IMR-90 (cell line): Measurements from ENCODE around the gene ASB6. TPM values are rescaled to one million over a fixed set of nuclear protein-coding genes. Genes with fewer than 3 reads are reported as not detected.

Experiments
- ATAC-seq: fragments of 200-7000 bp; cut with Tn5 transposase; 2 replicates; pipeline ENCODE4 v1.9.1; 2020; ENCODE audit warnings: low read depth, mild to moderate bottlenecking, moderate library complexity
- BruUV-seq: library from RNA; stranded (reverse); fragments of 400-500 nt; replicated peaks from 2 replicates; lab custom pipeline; 2021; lab: Mats Ljungman, UMichigan
- CTCF ChIA-PET: fragments of 300-600 bp; formaldehyde crosslinking; extraction: SDS; loops from one replicate; lab custom pipeline; 2021; ENCODE audit warnings: antibody characterized with exemption; lab: Yijun Ruan, JAX
- POLR2A ChIA-PET: fragments of 300-600 bp; sonication (Branson Sonifier 250); formaldehyde crosslinking; loops from one replicate; lab custom pipeline; 2022; ENCODE audit warnings: antibody characterized with exemption; ENCODE audit not compliant: unreplicated experiment; lab: Charles Lee
- DNase-seq: peaks from one replicate; pipeline ENCODE4 v3.0.0; 2013
- H2AFZ ChIP-seq: replicated peaks from 2 replicates; pipeline ENCODE3; 2013; ENCODE audit warnings: low read length, mild to moderate bottlenecking; ENCODE audit not compliant: poor library complexity
- H2AK5ac ChIP-seq: 2 replicates; pipeline ENCODE4 v1.6.1; 2013; ENCODE audit warnings: low read depth, low read length, inconsistent platforms
- H2AK9ac ChIP-seq: replicated peaks from 2 replicates; pipeline ENCODE3; 2013; ENCODE audit warnings: mild to moderate bottlenecking, low read depth, low read length, moderate library complexity; ENCODE audit not compliant: poor library complexity
- H2BK120ac ChIP-seq: 2 replicates; pipeline ENCODE4 v1.6.1; 2013; ENCODE audit warnings: low read depth, low read length, inconsistent platforms
- H2BK15ac ChIP-seq: 3 replicates; pipeline ENCODE4 v1.6.1; 2013; ENCODE audit warnings: low read depth, low read length, inconsistent platforms
- H2BK20ac ChIP-seq: 2 replicates; pipeline ENCODE4 v1.6.1; 2013; ENCODE audit warnings: low read depth, mild to moderate bottlenecking, inconsistent platforms, low read length, moderate library complexity
- H2BK5ac ChIP-seq: 2 replicates; pipeline ENCODE4 v1.6.1; 2013; ENCODE audit warnings: mild to moderate bottlenecking, low read depth, low read length, inconsistent platforms; ENCODE audit not compliant: poor library complexity, severe bottlenecking
- H3K14ac ChIP-seq: replicated peaks from 2 replicates; pipeline ENCODE4 v1.6.1; 2013; ENCODE audit warnings: low read depth, low read length, inconsistent platforms
- H3K18ac ChIP-seq: 2 replicates; pipeline ENCODE4 v1.6.1; 2013; ENCODE audit warnings: low read depth, low read length, control low read depth
- H3K23ac ChIP-seq: 2 replicates; pipeline ENCODE4 v1.6.1; 2013; ENCODE audit warnings: low read depth, low read length, inconsistent platforms
- H3K27ac ChIP-seq: 2 replicates; pipeline ENCODE4 v1.5.1; 2013; ENCODE audit warnings: mild to moderate bottlenecking, control low read depth, low read length; ENCODE audit not compliant: insufficient read depth
- H3K27me3 ChIP-seq: 2 replicates; pipeline ENCODE4 v1.6.1; 2013; ENCODE audit warnings: low read length; ENCODE audit not compliant: control insufficient read depth, insufficient read depth
- H3K36me3 ChIP-seq: 2 replicates; pipeline ENCODE4 v1.6.1; 2013; ENCODE audit warnings: low read length, mixed read lengths; ENCODE audit not compliant: control insufficient read depth, insufficient read depth
- H3K4ac ChIP-seq: 2 replicates; pipeline ENCODE4 v1.6.1; 2013; ENCODE audit warnings: low read depth, low read length, inconsistent platforms
- H3K4me1 ChIP-seq: 2 replicates; pipeline ENCODE4 v1.6.1; 2013; ENCODE audit warnings: low read length, mixed read lengths; ENCODE audit not compliant: control insufficient read depth, insufficient read depth
- H3K4me2 ChIP-seq: 2 replicates; pipeline ENCODE4 v1.6.1; 2013; ENCODE audit warnings: low read depth, mild to moderate bottlenecking, control low read depth, low read length, moderate library complexity
- H3K4me3 ChIP-seq: 2 replicates; pipeline ENCODE4 v1.5.1; 2013; ENCODE audit warnings: low read depth, mild to moderate bottlenecking, control low read depth, low read length, moderate library complexity; ENCODE audit not compliant: insufficient read depth
- H3K56ac ChIP-seq: 2 replicates; pipeline ENCODE4 v1.6.1; 2013; ENCODE audit warnings: low read length, inconsistent platforms; ENCODE audit not compliant: insufficient read depth; ENCODE audit errors: extremely low read depth
- H3K79me1 ChIP-seq, 2 experiments: 2 replicates each; pipeline ENCODE4 v1.6.1; 2013; ENCODE audit warnings: low read length in 2 of 2, inconsistent platforms in 1 of 2, low read depth in 1 of 2
- H3K9ac ChIP-seq: 2 replicates; pipeline ENCODE4 v1.6.1; 2013; ENCODE audit warnings: low read depth, low read length, control low read depth
- H3K9me1 ChIP-seq: 2 replicates; pipeline ENCODE4 v1.6.1; 2013; ENCODE audit warnings: low read length, inconsistent platforms; ENCODE audit not compliant: insufficient read depth
- H3K9me3 ChIP-seq: 2 replicates; pipeline ENCODE4 v1.6.1; 2013; ENCODE audit warnings: low read length; ENCODE audit not compliant: control insufficient read depth, insufficient read depth
- H4K20me1 ChIP-seq: 2 replicates; pipeline ENCODE4 v1.6.1; 2013; ENCODE audit warnings: low read length, inconsistent platforms; ENCODE audit not compliant: insufficient read depth
- H4K5ac ChIP-seq: 2 replicates; pipeline ENCODE4 v1.6.1; 2013; ENCODE audit warnings: mild to moderate bottlenecking, low read depth, low read length, control low read depth
- H4K8ac ChIP-seq, 2 experiments: 2 replicates each; pipeline ENCODE4 v1.6.1; 2013; ENCODE audit warnings: low read depth in 2 of 2, low read length in 2 of 2, control low read depth in 1 of 2, inconsistent platforms in 1 of 2
- H4K91ac ChIP-seq: 2 replicates; pipeline ENCODE4 v1.6.1; 2013; ENCODE audit warnings: low read depth, low read length, inconsistent platforms; ENCODE audit not compliant: insufficient read depth
- BHLHE40 ChIP-seq: fragments of 150-350 bp; IDR thresholded peaks from 2 replicates; pipeline ENCODE4 v1.6.1; 2016; ENCODE audit warnings: mild to moderate bottlenecking, low read depth, low read length
- CEBPB ChIP-seq: IDR thresholded peaks from 2 replicates; pipeline ENCODE4 v1.6.1; 2012; ENCODE audit warnings: low read depth, low read length, improper control_type of control experiment
- CHD1 ChIP-seq: IDR thresholded peaks from 2 replicates; pipeline ENCODE4 v1.6.1; 2012; ENCODE audit warnings: low read depth, low read length, improper control_type of control experiment
- MXI1 ChIP-seq: IDR thresholded peaks from 2 replicates; pipeline ENCODE4 v1.6.1; 2012; ENCODE audit warnings: low read depth, mild to moderate bottlenecking, low read length, moderate library complexity, borderline replicate concordance
- RFX5 ChIP-seq: IDR thresholded peaks from 2 replicates; pipeline ENCODE4 v1.8.0; 2012; ENCODE audit warnings: low read depth, mild to moderate bottlenecking, low read length, moderate library complexity
- WGBS, 2 experiments: methylation state at CpG; one replicate each; pipeline versions ENCODE4 v1.1.5 to v1.1.7; 2013; ENCODE audit warnings: missing lambda C conversion rate in 2 of 2; ENCODE audit not compliant: insufficient read length in 1 of 2; ENCODE audit errors: extremely low coverage in 2 of 2; 5-methylcytosine and 5-hydroxymethylcytosine counted together
- dilution Hi-C: fragments of 300-500 bp; cut with HindIII; formaldehyde crosslinking; loops from one replicate; pipeline ENCODE4 v1.14.3; 2018; ENCODE audit warnings: low sequenced_read_pairs; ENCODE audit not compliant: unreplicated experiment
- in situ Hi-C: fragments of 300-500 bp; cut with MboI; formaldehyde crosslinking; loops from 3 replicates; pipeline ENCODE4 v1.14.3; 2019; ENCODE audit warnings: low sequenced_read_pairs, inconsistent platforms, mixed read lengths
- intact Hi-C: fragments of 100-400 bp; cut with micrococcal nuclease; formaldehyde crosslinking; loops from 2 replicates; pipeline ENCODE4 v1.10.0; 2022
- polyA plus RNA-seq, 3 experiments: library from polyadenylated mRNA; depleted of rRNA; stranded (reverse); fragments of >200 nt; gene quantifications; 2 replicates each; pipeline ENCODE4 v1.2.3, GENCODE V29; 2012; ENCODE audit warnings: low replicate concordance in 1 of 3
- total RNA-seq: library from RNA; depleted of rRNA; stranded (reverse); fragments of >200 nt; gene quantifications from 2 replicates; pipeline ENCODE4 v1.2.3, GENCODE V29; 2012
- TF ChIP-seq, protein P1 (sequence below): fragments of 150-350 bp; IDR thresholded peaks from 2 replicates; pipeline ENCODE4 v1.6.1; 2017; ENCODE audit warnings: mild to moderate bottlenecking, antibody characterized with exemption, low read length, low read depth

ASB6 gene
- total and polyA plus RNA-seq, 2 of the 4 experiments (the other 2 are of a cell fraction), result 9.7 to 28.9 TPM

- TF ChIP-seq CEBPB (0 out of 2 replicates have a peak, but pooled peaks have one; percentile 22), RFX5 (no peak)
Measured at GRCh38 chr9:129669141-129669718, 27.3 kb upstream of the ASB6 start (continued).

DNA sequence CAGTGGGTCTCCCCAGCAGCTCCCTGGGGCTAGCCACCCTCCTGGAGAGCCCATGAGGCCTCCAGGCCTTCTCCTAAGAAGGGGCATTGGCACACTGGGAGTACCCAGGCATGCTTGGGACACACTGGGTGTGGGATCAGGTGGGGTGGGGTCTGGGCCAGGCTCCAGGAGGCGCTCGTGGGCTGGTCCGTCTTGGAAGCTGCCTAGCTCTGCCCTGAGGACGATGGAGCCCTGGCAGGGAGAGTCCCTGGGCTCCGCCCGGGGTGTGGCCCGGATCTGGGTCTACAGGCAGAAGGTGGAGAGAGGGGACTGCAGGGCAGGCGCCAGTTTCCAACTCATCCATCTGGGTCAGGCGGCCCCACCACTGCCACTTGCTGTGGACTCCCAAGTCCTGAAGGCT lies 25.9 kb upstream of the ASB6 start:
- Histone ChIP-seq H4K8ac (peak overlapping the region; percentile 76 to 81; a peak in 2 of 4 replicates), H4K91ac (peak overlapping the region; percentile 88), H2BK5ac (peak overlapping the region; percentile 49), H3K4me2 (peak overlapping the region; percentile 94), H3K23ac (peak overlapping the region; percentile 97), H2BK120ac (peak overlapping the region; percentile 85), H3K36me3 (peaks cover 12% of the 10 kb centered on the region), H2AFZ (peak overlapping the region; percentile 33), H4K20me1 (peaks cover 32% of the 10 kb centered on the region), H3K14ac (peak overlapping the region; percentile 90), H2AK5ac (peak overlapping the region; percentile 93), H2BK20ac (peak overlapping the region; percentile 35; the same call in 1 of the 2 replicates), H3K4ac (peak overlapping the region; percentile 93), H3K27ac (peak overlapping the region; percentile 75), H4K5ac (no peak overlapping the region; the same call in 1 of the 2 replicates), H3K9me1 (peaks cover 11% of the 10 kb centered on the region), H2AK9ac (peak overlapping the region; percentile 81), H3K9ac (peak overlapping the region; percentile 97; the same call in 1 of the 2 replicates), H3K4me1 (peaks cover 33% of the 10 kb centered on the region), H3K18ac (no peak overlapping the region; the same call in 1 of the 2 replicates), H3K56ac (peak overlapping the region; percentile 30; the same call in 1 of the 2 replicates), H3K9me3 (no peaks in the 10 kb centered on the region), H2BK15ac (peak overlapping the region; percentile 64; the same call in 1 of the 3 replicates), H3K27me3 (no peaks in the 10 kb centered on the region), H3K4me3 (no peak overlapping the region; the same call in 1 of the 2 replicates), H3K79me1 (peaks cover 10 to 58% of the 10 kb centered on the region in 2 experiments; a peak in 3 of 4 replicates)
- intact Hi-C loops, result loop anchor here (5.0 kb wide), 1 partner anchor 44 kb away; no protein-coding TSS in a partner anchor
- TF ChIP-seq BHLHE40 (no peak), MXI1 (no peak), CEBPB (no peak), CHD1 (no peak)
- TF ChIP-seq, protein P1, sequence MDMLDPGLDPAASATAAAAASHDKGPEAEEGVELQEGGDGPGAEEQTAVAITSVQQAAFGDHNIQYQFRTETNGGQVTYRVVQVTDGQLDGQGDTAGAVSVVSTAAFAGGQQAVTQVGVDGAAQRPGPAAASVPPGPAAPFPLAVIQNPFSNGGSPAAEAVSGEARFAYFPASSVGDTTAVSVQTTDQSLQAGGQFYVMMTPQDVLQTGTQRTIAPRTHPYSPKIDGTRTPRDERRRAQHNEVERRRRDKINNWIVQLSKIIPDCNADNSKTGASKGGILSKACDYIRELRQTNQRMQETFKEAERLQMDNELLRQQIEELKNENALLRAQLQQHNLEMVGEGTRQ, result no peak
- BruUV-seq, result no TSS peak
- dilution Hi-C loops, result no loop called here
- ChIA-PET POLR2A (no interaction called here), CTCF (no interaction called here)
- in situ Hi-C loops, result no loop called here
- no CpG with 5 or more reads among the region's 9 CpGs for WGBS, 2 experiments
- DNase-seq, result no peak
- no peak for ATAC-seq
